ENCODE results near the gene FERMT3.
A peak's percentile ranks its signal among the peaks of the same experiment; 100 is the strongest.

The FERMT3 gene

GRCh38 chr11:64186492-64187165 lies 19.9 kb upstream of the FERMT3 start:
- DNase-seq (ENCODE audit: low read depth in 2 of 2) = no peak

- DNase-seq (ENCODE audit: low read depth in 2 of 2) = no peak
These were observed 14.1 kb upstream of the FERMT3 start for GRCh38 chr11:64192434-64192833.

GRCh38 chr11:64196626-64197025 lies 9.9 kb upstream of the FERMT3 start:
- DNase-seq (ENCODE audit: low read depth in 2 of 2) = no peak

- no peak for DNase-seq (ENCODE audit: low read depth in 2 of 2)
These were observed 8.0 kb upstream of the FERMT3 start for GRCh38 chr11:64198511-64198910.

GRCh38 chr11:64201543-64201942 lies 5.0 kb upstream of the FERMT3 start:
- no peak for DNase-seq (ENCODE audit: low read depth in 2 of 2)

GRCh38 chr11:64202992-64203391 lies 3.5 kb upstream of the FERMT3 start:
- DNase-seq (ENCODE audit: low read depth in 2 of 2) = no peak

DNA sequence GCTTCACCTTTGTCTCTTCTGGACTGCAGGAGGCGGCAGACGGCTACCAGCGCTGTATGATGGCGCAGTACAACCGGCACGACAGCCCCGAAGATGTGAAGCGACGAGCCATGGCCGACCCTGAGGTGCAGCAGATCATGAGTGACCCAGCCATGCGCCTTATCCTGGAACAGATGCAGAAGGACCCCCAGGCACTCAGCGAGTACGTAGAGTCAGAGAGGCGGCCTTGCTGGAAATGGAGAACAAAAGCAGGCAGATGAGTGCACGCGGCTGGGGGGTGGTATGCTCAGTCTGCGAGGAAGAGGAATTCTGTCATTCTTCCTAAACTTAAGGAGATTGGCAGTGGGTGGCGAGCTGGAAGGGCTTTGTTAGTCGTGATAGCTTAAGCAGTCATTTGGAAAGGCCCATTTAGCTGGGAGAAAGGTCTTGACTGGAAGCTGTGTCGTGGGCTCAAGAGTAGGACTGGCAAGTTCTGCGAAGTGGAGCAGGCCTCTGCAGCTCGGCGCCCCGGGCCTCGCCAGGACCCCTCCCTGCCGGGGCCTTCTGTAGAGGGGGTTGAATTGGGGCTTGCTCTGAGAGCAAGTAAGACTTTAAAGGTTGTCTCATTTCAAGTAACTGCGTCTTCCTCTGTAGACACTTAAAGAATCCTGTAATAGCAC lies 3.0 kb upstream of the FERMT3 start:
- DNase-seq (ENCODE audit: low read depth in 2 of 2) = no peak

DNA sequence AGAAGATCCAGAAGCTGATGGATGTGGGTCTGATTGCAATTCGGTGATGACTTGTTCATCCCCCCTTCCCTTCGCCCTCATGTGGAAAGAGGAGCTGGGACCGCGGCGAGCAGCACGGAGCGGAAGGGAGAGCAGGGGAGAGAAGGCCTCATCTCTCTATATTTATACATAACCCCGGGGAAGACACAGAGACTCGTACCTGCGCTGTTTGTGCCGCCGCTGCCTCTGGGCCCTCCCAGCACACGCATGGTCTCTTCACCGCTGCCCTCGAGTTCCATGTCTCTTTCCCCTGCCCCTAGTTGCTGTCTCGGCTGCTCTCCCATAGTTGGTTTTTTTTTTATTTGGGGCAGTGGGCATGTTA lies 2.5 kb upstream of the FERMT3 start:
- no peak for DNase-seq (ENCODE audit: low read depth in 2 of 2)

- DNase-seq (ENCODE audit: low read depth in 2 of 2) = peak; percentile 52 to 60
These were observed 2.0 kb upstream of the FERMT3 start for GRCh38 chr11:64204464-64204989.

- DNase-seq (ENCODE audit: low read depth in 2 of 2) = peak; percentile 61 to 70
These were observed 950 bp downstream of the FERMT3 start for GRCh38 chr11:64207256-64208085.

DNA sequence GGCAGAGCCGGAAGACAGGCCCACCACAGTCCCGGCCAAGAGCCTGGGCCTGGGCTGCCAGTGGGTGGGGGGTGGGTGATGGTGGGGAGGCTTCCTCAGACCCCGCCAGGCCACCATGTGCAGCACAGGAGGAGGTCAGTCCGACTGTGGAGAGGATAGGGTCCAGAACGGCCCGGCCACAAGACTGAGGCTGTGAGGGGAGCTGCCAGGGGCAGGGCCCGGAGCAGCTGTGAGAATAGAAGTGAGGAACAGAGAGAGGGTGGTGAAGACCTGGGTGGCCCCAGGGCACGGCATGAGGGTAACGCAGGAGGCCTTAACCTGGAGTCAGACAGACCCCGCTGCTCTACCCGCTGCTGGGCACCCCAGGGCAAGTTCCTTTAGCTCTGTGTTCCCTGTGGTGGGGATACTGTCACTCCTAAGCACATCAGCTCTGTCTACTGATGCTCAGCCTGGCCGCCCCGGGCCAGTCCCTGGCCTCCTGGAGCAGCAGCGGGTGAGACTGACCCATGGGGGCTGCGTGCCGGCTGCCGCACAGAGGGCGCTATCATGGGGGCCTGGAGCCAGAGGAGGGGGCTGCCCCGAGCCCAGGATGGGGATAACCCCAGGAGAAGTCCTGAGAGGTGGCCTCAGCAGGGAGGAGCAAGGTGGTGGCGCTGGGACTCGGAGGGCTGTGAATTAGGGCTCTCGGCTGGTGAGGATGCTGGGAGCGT lies 1.7 kb downstream of the FERMT3 start:
- DNase-seq (ENCODE audit: low read depth in 2 of 2) = no peak

DNA sequence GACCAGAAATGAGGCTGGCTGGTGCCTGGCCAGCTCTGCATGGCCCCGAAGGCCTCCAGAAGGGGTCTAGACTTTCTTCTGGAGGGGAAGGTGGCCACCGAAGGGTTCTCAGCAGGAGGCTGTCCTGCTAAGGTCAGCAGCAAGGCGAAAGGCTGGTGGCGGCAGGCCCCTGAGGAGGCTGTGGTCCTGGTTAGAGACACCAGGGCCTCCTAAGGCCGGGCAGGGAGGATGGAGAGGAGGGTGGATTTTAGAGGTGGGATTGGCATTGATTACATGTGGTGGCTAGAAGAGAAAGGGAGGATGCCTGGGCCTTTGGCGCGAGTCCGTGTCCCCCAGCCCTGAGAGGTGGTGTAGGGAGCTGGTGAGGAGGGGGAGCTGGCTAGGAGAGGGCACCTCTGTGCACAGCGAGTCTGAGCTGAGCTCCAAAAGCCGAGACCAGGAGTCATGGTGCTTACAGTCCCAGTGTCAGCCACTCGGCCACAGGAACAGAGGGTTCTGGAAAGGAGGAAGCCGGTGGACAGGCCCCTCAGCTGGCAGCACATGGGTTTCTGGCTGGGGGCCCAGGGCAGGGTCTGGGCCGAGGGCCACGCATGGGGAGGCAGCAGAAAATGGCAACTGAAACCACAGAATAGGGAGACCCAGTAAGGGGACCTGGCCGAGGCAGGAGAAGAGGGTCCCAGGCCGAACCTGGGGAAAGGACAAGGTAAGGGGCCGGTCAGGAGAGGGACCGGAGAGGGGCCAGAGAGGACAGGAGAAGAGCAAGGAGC lies 2.5 kb downstream of the FERMT3 start:
- no peak for DNase-seq (ENCODE audit: low read depth in 2 of 2)

- no peak for DNase-seq (ENCODE audit: low read depth in 2 of 2)
These were observed 3.0 kb downstream of the FERMT3 start for GRCh38 chr11:64209563-64209843.

DNA sequence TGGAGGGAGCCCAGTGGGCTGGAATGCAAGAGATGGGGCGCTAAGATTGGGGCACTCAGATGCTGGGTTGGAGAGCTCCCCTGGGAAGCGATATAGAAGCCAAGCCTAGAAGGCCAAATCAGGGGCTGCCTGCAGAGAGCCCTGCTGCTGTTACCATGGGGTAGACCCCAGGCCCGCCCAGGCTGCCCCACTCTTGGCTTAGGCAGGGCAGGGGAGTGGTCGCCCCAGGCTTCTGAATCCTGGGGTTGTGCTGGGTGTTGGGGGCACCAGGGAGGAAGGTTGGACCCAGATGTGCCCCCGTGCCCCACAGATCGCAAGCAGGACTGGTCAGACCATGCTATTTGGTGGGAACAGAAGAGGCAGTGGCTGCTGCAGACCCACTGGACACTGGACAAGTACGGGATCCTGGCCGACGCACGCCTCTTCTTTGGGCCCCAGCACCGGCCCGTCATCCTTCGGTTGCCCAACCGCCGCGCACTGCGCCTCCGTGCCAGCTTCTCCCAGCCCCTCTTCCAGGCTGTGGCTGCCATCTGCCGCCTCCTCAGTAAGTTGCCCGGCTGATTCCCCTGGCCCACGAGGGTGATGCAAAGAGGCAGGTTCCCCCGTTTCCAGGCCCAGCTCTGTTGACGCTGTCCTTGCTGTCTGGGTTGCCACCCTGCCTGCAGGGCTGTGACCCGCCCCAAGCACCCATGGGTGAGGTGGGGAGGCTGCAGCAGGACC lies 3.9 kb downstream of the FERMT3 start:
- no peak for DNase-seq (ENCODE audit: low read depth in 2 of 2)

- no peak for DNase-seq (ENCODE audit: low read depth in 2 of 2)
These were observed 4.8 kb downstream of the FERMT3 start for GRCh38 chr11:64211181-64211872.

- DNase-seq (ENCODE audit: low read depth in 2 of 2) = no peak
These were observed 10.4 kb downstream of the FERMT3 start for GRCh38 chr11:64216879-64217278.

GRCh38 chr11:64218628-64219353 lies 12.3 kb downstream of the FERMT3 start:
- no peak for DNase-seq (ENCODE audit: low read depth in 2 of 2)

- DNase-seq (ENCODE audit: low read depth in 2 of 2) = no peak
These were observed 12.8 kb downstream of the FERMT3 start for GRCh38 chr11:64219354-64219684.

DNA sequence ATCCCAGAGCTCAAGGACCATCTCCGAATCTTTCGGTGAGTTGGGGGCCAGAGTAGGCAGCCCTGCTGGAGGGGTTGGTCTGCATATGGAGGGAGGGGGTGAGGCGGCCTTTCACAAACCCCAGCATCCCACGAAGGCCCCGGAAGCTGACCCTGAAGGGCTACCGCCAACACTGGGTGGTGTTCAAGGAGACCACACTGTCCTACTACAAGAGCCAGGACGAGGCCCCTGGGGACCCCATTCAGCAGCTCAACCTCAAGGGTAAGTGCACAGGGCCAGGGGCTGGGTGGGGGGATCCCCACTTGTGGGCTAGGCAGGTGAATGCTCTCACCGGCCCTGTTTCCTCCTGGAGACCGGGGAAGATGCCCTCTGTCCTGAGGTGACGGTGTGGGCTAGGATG lies 13.2 kb downstream of the FERMT3 start:
- DNase-seq (ENCODE audit: low read depth in 2 of 2) = no peak

GRCh38 chr11:64220271-64220670 lies 13.8 kb downstream of the FERMT3 start:
- DNase-seq (ENCODE audit: low read depth in 2 of 2) = no peak

Data from stimulated activated CD4-positive, alpha-beta T cell treated with anti-CD3 and anti-CD28 coated beads, Interleukin-12 subunit alpha, Interleukin-12 subunit beta, amount 100 ng/mL, for 24 hours (primary cell).